Type B pancreatic cell (in vitro differentiated cells): ENCODE measurements around the gene TBC1D8. TPM values are rescaled to one million over a fixed set of nuclear protein-coding genes. Genes with fewer than 3 reads are reported as not detected.

Experiments
- DNase-seq: peaks from one replicate; pipeline ENCODE4 v3.0.0; 2021; ENCODE audit warnings: mixed read lengths; ENCODE audit not compliant: unreplicated experiment; ENCODE audit errors: extremely low spot score
- H3K27ac Mint-ChIP-seq: 2 replicates; pipeline ENCODE4 v1.8.0; 2021; ENCODE audit warnings: mild to moderate bottlenecking, mixed read lengths
- H3K27me3 Mint-ChIP-seq: 2 replicates; pipeline ENCODE4 v1.8.0; 2021; ENCODE audit warnings: mixed read lengths
- H3K36me3 Mint-ChIP-seq: 2 replicates; pipeline ENCODE4 v1.8.0; 2021; ENCODE audit warnings: mixed read lengths
- H3K4me1 Mint-ChIP-seq: one replicate; pipeline ENCODE4 v1.8.0; 2021; ENCODE audit warnings: mixed read lengths; ENCODE audit not compliant: unreplicated experiment
- H3K4me3 Mint-ChIP-seq: 2 replicates; pipeline ENCODE4 v1.8.0; 2021; ENCODE audit warnings: mild to moderate bottlenecking, mixed read lengths
- H3K9me3 Mint-ChIP-seq: 2 replicates; pipeline ENCODE4 v1.8.0; 2021; ENCODE audit warnings: mixed read lengths
- total RNA-seq: library from RNA; stranded (reverse); gene quantifications from 2 replicates; pipeline ENCODE4 v1.2.1, GENCODE V29; 2021; ENCODE audit warnings: low replicate concordance
- TF ChIP-seq, protein P1 (sequence below): fragments of 200-600 bp; sonication (generic); conservative IDR thresholded peaks from 2 replicates; pipeline ENCODE4 v1.5.0; 2021; ENCODE audit warnings: antibody characterized with exemption, mild to moderate bottlenecking

TBC1D8 gene
- total RNA-seq, 1 donor from 2014 or later, result 20.1 TPM

DNA sequence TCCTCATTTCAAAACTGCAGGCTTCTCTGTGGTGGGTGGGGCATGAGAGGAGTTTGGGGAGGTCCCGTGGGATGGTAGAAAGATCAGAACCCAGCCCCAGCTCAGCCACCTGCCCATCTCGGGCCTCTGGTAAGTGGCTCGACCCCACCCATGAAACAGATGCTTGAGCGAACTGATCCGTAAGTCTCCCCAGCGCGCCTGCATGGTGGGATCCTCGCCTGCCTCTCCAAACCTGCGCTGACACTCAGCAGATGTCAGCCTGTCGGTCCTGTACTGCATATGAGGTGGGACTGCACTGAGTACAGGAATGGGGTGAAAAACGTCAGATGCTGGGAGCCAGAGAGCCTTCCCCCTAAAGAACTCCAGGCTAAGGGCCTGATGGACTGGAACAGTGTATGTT lies 165.0 kb downstream of the TBC1D8 start:
- TF ChIP-seq, protein P1, sequence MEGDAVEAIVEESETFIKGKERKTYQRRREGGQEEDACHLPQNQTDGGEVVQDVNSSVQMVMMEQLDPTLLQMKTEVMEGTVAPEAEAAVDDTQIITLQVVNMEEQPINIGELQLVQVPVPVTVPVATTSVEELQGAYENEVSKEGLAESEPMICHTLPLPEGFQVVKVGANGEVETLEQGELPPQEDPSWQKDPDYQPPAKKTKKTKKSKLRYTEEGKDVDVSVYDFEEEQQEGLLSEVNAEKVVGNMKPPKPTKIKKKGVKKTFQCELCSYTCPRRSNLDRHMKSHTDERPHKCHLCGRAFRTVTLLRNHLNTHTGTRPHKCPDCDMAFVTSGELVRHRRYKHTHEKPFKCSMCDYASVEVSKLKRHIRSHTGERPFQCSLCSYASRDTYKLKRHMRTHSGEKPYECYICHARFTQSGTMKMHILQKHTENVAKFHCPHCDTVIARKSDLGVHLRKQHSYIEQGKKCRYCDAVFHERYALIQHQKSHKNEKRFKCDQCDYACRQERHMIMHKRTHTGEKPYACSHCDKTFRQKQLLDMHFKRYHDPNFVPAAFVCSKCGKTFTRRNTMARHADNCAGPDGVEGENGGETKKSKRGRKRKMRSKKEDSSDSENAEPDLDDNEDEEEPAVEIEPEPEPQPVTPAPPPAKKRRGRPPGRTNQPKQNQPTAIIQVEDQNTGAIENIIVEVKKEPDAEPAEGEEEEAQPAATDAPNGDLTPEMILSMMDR, result no peak
- no peaks in the 10 kb centered on the region for H3K9me3 Mint-ChIP-seq
- peaks cover 4% of the 10 kb centered on the region for H3K36me3 Mint-ChIP-seq
- peaks cover 8% of the 10 kb centered on the region for H3K4me1 Mint-ChIP-seq
- no peak overlapping the region for H3K27ac Mint-ChIP-seq
- H3K4me3 Mint-ChIP-seq, result no peak overlapping the region
- no peak for DNase-seq
- peaks cover 7% of the 10 kb centered on the region for H3K27me3 Mint-ChIP-seq

GRCh38 chr2:100984892-100985307 lies 166.3 kb downstream of the TBC1D8 start:
- Mint-ChIP-seq H3K4me1 (peaks cover 13% of the 10 kb centered on the region), H3K36me3 (peaks cover 4% of the 10 kb centered on the region), H3K9me3 (no peaks in the 10 kb centered on the region), H3K4me3 (no peak overlapping the region), H3K27me3 (peaks cover 9% of the 10 kb centered on the region), H3K27ac (peak overlapping the region; percentile 5)
- DNase-seq, result no peak
- TF ChIP-seq, protein P1, result peak; percentile 97

DNA sequence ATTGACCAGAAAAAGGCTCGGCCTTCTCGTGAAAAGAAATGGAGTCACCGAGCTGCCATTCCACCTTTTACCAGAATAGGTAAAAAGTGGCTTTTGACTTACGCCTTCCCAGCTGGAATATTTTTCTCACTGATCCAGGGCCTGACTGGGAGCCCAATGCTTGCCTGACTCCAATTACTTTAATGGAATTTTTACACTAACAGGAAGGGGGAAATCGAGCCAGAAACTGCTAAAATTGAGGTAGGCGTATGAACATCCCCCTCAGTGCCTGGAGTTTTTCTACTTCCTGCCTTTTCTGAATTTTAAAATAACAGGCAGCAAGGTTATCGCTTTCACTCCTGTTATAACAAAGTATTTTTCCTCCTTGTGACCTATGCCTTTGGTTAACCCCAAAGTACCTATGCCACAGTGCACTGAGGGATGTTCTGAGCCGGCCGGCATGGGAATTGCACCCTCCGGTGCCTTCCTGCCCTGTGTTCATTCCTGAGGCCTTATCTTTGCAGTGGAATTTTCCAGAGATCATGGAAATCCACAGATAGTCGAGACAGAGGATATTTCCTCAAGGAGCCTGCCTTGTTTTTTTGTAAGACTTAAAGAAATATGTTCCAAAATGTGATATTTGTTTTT lies 167.4 kb downstream of the TBC1D8 start:
- Mint-ChIP-seq H3K9me3 (no peaks in the 10 kb centered on the region), H3K4me3 (no peak overlapping the region), H3K27ac (no peak overlapping the region), H3K4me1 (peaks cover 14% of the 10 kb centered on the region), H3K27me3 (peaks cover 6% of the 10 kb centered on the region), H3K36me3 (peaks cover 4% of the 10 kb centered on the region)
- TF ChIP-seq, protein P1, result no peak
- no peak for DNase-seq

- Mint-ChIP-seq H3K27me3 (peaks cover 6% of the 10 kb centered on the region), H3K36me3 (peaks cover 4% of the 10 kb centered on the region), H3K9me3 (no peaks in the 10 kb centered on the region), H3K4me3 (no peak overlapping the region), H3K27ac (no peak overlapping the region), H3K4me1 (peaks cover 16% of the 10 kb centered on the region)
- DNase-seq, result no peak
- TF ChIP-seq, protein P1, result no peak
Measured at GRCh38 chr2:100983201-100983600, 168.0 kb downstream of the TBC1D8 start.

GRCh38 chr2:100982431-100982861 lies 168.7 kb downstream of the TBC1D8 start:
- Mint-ChIP-seq H3K4me1 (peaks cover 16% of the 10 kb centered on the region), H3K9me3 (no peaks in the 10 kb centered on the region), H3K36me3 (peaks cover 4% of the 10 kb centered on the region), H3K27ac (no peak overlapping the region), H3K4me3 (no peak overlapping the region), H3K27me3 (peaks cover 6% of the 10 kb centered on the region)
- no peak for DNase-seq
- TF ChIP-seq, protein P1, result no peak

- H3K27ac Mint-ChIP-seq, result peak overlapping the region; percentile 42
- no peak overlapping the region for H3K4me3 Mint-ChIP-seq
- no peaks in the 10 kb centered on the region for H3K9me3 Mint-ChIP-seq
- TF ChIP-seq, protein P1, result no peak
- H3K36me3 Mint-ChIP-seq, result peaks cover 4% of the 10 kb centered on the region
- no peak for DNase-seq
- H3K4me1 Mint-ChIP-seq, result peaks cover 16% of the 10 kb centered on the region
- H3K27me3 Mint-ChIP-seq, result peaks cover 6% of the 10 kb centered on the region
Measured at GRCh38 chr2:100981011-100981410, 170.2 kb downstream of the TBC1D8 start.
